ENCODE results near the gene GPR137.

GPR137 gene

GRCh38 chr11:64249563-64250414 lies 35.9 kb upstream of the GPR137 start:
- H3K27me3 ChIP-seq (ENCODE audit: control insufficient read depth in 1 of 2, insufficient read depth in 2 of 2, low read length in 2 of 2), result no peaks in the 10 kb centered on the region
- no peaks in the 10 kb centered on the region for H3K9me3 ChIP-seq (ENCODE audit: control insufficient read depth in 2 of 2, low read length in 2 of 2)
- no peak overlapping the region for H3K9ac ChIP-seq (ENCODE audit: low read length in 2 of 2)
- H3K4me3 ChIP-seq (ENCODE audit: low read length in 2 of 2), result no peak overlapping the region
- H3K36me3 ChIP-seq (ENCODE audit: control insufficient read depth in 2 of 2, insufficient read depth in 2 of 2, low read length in 2 of 2), result no peaks in the 10 kb centered on the region
- no peak overlapping the region for H3K27ac ChIP-seq (ENCODE audit: low read length)
- H3K4me1 ChIP-seq (ENCODE audit: control insufficient read depth, insufficient read depth, low read length), result peaks cover 53% of the 10 kb centered on the region

- Histone ChIP-seq H3K9me3 (ENCODE audit: control insufficient read depth in 2 of 2, low read length in 2 of 2) (no peaks in the 10 kb centered on the region), H3K27me3 (ENCODE audit: control insufficient read depth in 1 of 2, insufficient read depth in 2 of 2, low read length in 2 of 2) (no peaks in the 10 kb centered on the region), H3K27ac (ENCODE audit: low read length) (no peak overlapping the region), H3K4me1 (ENCODE audit: control insufficient read depth, insufficient read depth, low read length) (peaks cover 47% of the 10 kb centered on the region), H3K9ac (ENCODE audit: low read length in 2 of 2) (no peak overlapping the region), H3K36me3 (ENCODE audit: control insufficient read depth in 2 of 2, insufficient read depth in 2 of 2, low read length in 2 of 2) (peaks cover under 1 to 3% of the 10 kb centered on the region in 2 donors), H3K4me3 (ENCODE audit: low read length in 2 of 2) (peak overlapping the region; percentile 75 to 77)
Observed at GRCh38 chr11:64250415-64251015, 35.1 kb upstream of the GPR137 start.

GRCh38 chr11:64251016-64251752 lies 34.5 kb upstream of the GPR137 start, which contains the start of gene PLCB3:
Gene PLCB3, plus strand, starts transcription at chr11:64251530. Its CDS starts 120 bp downstream, at chr11:64251650.
- Histone ChIP-seq H3K36me3 (ENCODE audit: control insufficient read depth in 2 of 2, insufficient read depth in 2 of 2, low read length in 2 of 2) (peaks cover 6% of the 10 kb centered on the region in 2 donors), H3K4me3 (ENCODE audit: low read length in 2 of 2) (peak within 1 kb of the TSS; percentile 77 to 81), H3K27me3 (ENCODE audit: control insufficient read depth in 1 of 2, insufficient read depth in 2 of 2, low read length in 2 of 2) (no peaks in the 10 kb centered on the region), H3K9ac (ENCODE audit: low read length in 2 of 2) (peak within 1 kb of the TSS; percentile 69 to 75), H3K9me3 (ENCODE audit: control insufficient read depth in 2 of 2, low read length in 2 of 2) (no peaks in the 10 kb centered on the region), H3K4me1 (ENCODE audit: control insufficient read depth, insufficient read depth, low read length) (peaks cover 40% of the 10 kb centered on the region), H3K27ac (ENCODE audit: low read length) (no peak within 1 kb of the TSS)

GRCh38 chr11:64251753-64252002 lies 34.0 kb upstream of the GPR137 start:
- Histone ChIP-seq H3K36me3 (ENCODE audit: control insufficient read depth in 2 of 2, insufficient read depth in 2 of 2, low read length in 2 of 2) (peaks cover 8 to 10% of the 10 kb centered on the region in 2 donors), H3K27ac (ENCODE audit: low read length) (no peak overlapping the region), H3K4me1 (ENCODE audit: control insufficient read depth, insufficient read depth, low read length) (peaks cover 39% of the 10 kb centered on the region), H3K4me3 (ENCODE audit: low read length in 2 of 2) (peak overlapping the region; percentile 77 to 81), H3K9me3 (ENCODE audit: control insufficient read depth in 2 of 2, low read length in 2 of 2) (no peaks in the 10 kb centered on the region), H3K9ac (ENCODE audit: low read length in 2 of 2) (peak overlapping the region; percentile 69 to 75), H3K27me3 (ENCODE audit: control insufficient read depth in 1 of 2, insufficient read depth in 2 of 2, low read length in 2 of 2) (no peaks in the 10 kb centered on the region)

- H3K9ac ChIP-seq (ENCODE audit: low read length in 2 of 2), result peak overlapping the region; percentile 69 to 75
- peaks cover 9 to 10% of the 10 kb centered on the region in 2 donors for H3K36me3 ChIP-seq (ENCODE audit: control insufficient read depth in 2 of 2, insufficient read depth in 2 of 2, low read length in 2 of 2)
- H3K4me1 ChIP-seq (ENCODE audit: control insufficient read depth, insufficient read depth, low read length), result peaks cover 35% of the 10 kb centered on the region
- no peaks in the 10 kb centered on the region for H3K9me3 ChIP-seq (ENCODE audit: control insufficient read depth in 2 of 2, low read length in 2 of 2)
- H3K4me3 ChIP-seq (ENCODE audit: low read length in 2 of 2), result peak overlapping the region; percentile 77 to 81
- H3K27me3 ChIP-seq (ENCODE audit: control insufficient read depth in 1 of 2, insufficient read depth in 2 of 2, low read length in 2 of 2), result no peaks in the 10 kb centered on the region
- H3K27ac ChIP-seq (ENCODE audit: low read length), result no peak overlapping the region
Observed at GRCh38 chr11:64252003-64252872, 33.4 kb upstream of the GPR137 start.

- peaks cover 28% of the 10 kb centered on the region for H3K4me1 ChIP-seq (ENCODE audit: control insufficient read depth, insufficient read depth, low read length)
- H3K9me3 ChIP-seq (ENCODE audit: control insufficient read depth in 2 of 2, low read length in 2 of 2), result no peaks in the 10 kb centered on the region
- peak overlapping the region in 1 of 2 donors; percentile 2 for H3K9ac ChIP-seq (ENCODE audit: low read length in 2 of 2)
- H3K27ac ChIP-seq (ENCODE audit: low read length), result no peak overlapping the region
- H3K36me3 ChIP-seq (ENCODE audit: control insufficient read depth in 2 of 2, insufficient read depth in 2 of 2, low read length in 2 of 2), result peaks cover 9 to 10% of the 10 kb centered on the region in 2 donors
- H3K27me3 ChIP-seq (ENCODE audit: control insufficient read depth in 1 of 2, insufficient read depth in 2 of 2, low read length in 2 of 2), result no peaks in the 10 kb centered on the region
- peak overlapping the region in 1 of 2 donors; percentile 81 for H3K4me3 ChIP-seq (ENCODE audit: low read length in 2 of 2)
Observed at GRCh38 chr11:64253043-64253442, 32.6 kb upstream of the GPR137 start.

- H3K27ac ChIP-seq (ENCODE audit: low read length), result no peak overlapping the region
Observed at GRCh38 chr11:64253481-64253880, 32.2 kb upstream of the GPR137 start.

GRCh38 chr11:64254326-64254725 lies 31.3 kb upstream of the GPR137 start:
- Histone ChIP-seq H3K9me3 (ENCODE audit: control insufficient read depth in 2 of 2, low read length in 2 of 2) (no peaks in the 10 kb centered on the region), H3K4me1 (ENCODE audit: control insufficient read depth, insufficient read depth, low read length) (peaks cover 28% of the 10 kb centered on the region), H3K27me3 (ENCODE audit: control insufficient read depth in 1 of 2, insufficient read depth in 2 of 2, low read length in 2 of 2) (no peaks in the 10 kb centered on the region), H3K36me3 (ENCODE audit: control insufficient read depth in 2 of 2, insufficient read depth in 2 of 2, low read length in 2 of 2) (peaks cover 14 to 15% of the 10 kb centered on the region in 2 donors), H3K27ac (ENCODE audit: low read length) (no peak overlapping the region), H3K4me3 (ENCODE audit: low read length in 2 of 2) (no peak overlapping the region), H3K9ac (ENCODE audit: low read length in 2 of 2) (no peak overlapping the region)

More at GRCh38 chr11:64253481-64253880, 32.2 kb upstream of the GPR137 start:
- H3K27me3 ChIP-seq (ENCODE audit: control insufficient read depth in 1 of 2, insufficient read depth in 2 of 2, low read length in 2 of 2), result no peaks in the 10 kb centered on the region
- peak overlapping the region in 1 of 2 donors; percentile 81 for H3K4me3 ChIP-seq (ENCODE audit: low read length in 2 of 2)
- H3K4me1 ChIP-seq (ENCODE audit: control insufficient read depth, insufficient read depth, low read length), result peaks cover 28% of the 10 kb centered on the region
- no peaks in the 10 kb centered on the region for H3K9me3 ChIP-seq (ENCODE audit: control insufficient read depth in 2 of 2, low read length in 2 of 2)
- peaks cover 11 to 13% of the 10 kb centered on the region in 2 donors for H3K36me3 ChIP-seq (ENCODE audit: control insufficient read depth in 2 of 2, insufficient read depth in 2 of 2, low read length in 2 of 2)
- H3K9ac ChIP-seq (ENCODE audit: low read length in 2 of 2), result peak overlapping the region in 1 of 2 donors; percentile 21

GRCh38 chr11:64255135-64256128 lies 30.2 kb upstream of the GPR137 start:
- H3K36me3 ChIP-seq (ENCODE audit: control insufficient read depth in 2 of 2, insufficient read depth in 2 of 2, low read length in 2 of 2), result peaks cover 14 to 15% of the 10 kb centered on the region in 2 donors
- no peak overlapping the region for H3K9ac ChIP-seq (ENCODE audit: low read length in 2 of 2)
- H3K9me3 ChIP-seq (ENCODE audit: control insufficient read depth in 2 of 2, low read length in 2 of 2), result no peaks in the 10 kb centered on the region
- no peak overlapping the region for H3K27ac ChIP-seq (ENCODE audit: low read length)
- peaks cover 28% of the 10 kb centered on the region for H3K4me1 ChIP-seq (ENCODE audit: control insufficient read depth, insufficient read depth, low read length)
- no peaks in the 10 kb centered on the region for H3K27me3 ChIP-seq (ENCODE audit: control insufficient read depth in 1 of 2, insufficient read depth in 2 of 2, low read length in 2 of 2)
- no peak overlapping the region for H3K4me3 ChIP-seq (ENCODE audit: low read length in 2 of 2)

All from stomach smooth muscle (tissue), 2 donors.